NCI-H2081 (cell line): ENCODE measurements around the gene AFAP1L1.
"Not testable (repeated sequence)": the region's sequence is repeated elsewhere in the genome, so short reads cannot be mapped to it uniquely, and the experiment has no call there.

Experiments used
- DNase-seq, 2 experiments: peaks; one replicate each; lab custom pipeline; 2025; lab: John Stamatoyannopoulos, UW

AFAP1L1 gene

DNA sequence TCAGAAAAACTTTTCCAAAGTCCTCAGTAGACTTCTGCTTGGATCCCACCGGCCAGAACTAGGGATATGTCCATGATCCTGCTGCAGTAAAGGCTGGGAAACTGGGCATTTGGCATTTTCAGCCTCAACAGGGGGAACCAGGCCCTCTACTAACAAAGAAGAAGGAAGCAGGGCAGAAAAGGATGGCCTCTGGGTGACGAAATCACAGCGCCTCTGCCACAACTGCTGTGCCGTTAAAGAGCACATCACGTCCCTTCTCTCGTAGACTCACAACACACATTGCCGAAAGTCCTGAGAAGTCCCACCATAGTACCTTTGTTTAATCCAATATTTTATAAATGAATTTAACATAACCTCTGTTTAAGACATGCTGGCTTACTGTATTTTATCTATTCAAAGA, 10.4 kb upstream of the AFAP1L1 start:
- no peak for DNase-seq

DNA sequence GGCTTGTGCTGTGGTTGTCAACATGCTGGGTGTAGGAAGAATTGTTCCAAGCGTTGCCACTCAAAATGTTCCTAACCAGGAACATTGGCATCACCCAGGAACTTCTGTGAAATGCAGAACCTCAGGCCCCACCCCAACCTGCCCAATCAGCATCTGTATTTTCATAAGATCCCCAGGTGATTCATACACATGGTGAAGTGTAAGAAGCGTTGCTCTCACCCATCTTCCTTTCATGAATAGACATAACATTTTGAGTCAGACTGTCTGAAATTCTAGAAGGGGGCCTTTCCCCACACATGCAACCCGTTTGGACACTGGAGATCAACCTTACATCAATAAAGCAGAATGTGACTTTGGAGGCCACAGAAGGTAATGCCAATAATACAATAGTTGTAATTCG, 9.3 kb upstream of the AFAP1L1 start:
- DNase-seq, result no peak

GRCh38 chr5:149264439-149265067, 7.1 kb upstream of the AFAP1L1 start:
- DNase-seq, result peak; percentile 25 to 53

DNA sequence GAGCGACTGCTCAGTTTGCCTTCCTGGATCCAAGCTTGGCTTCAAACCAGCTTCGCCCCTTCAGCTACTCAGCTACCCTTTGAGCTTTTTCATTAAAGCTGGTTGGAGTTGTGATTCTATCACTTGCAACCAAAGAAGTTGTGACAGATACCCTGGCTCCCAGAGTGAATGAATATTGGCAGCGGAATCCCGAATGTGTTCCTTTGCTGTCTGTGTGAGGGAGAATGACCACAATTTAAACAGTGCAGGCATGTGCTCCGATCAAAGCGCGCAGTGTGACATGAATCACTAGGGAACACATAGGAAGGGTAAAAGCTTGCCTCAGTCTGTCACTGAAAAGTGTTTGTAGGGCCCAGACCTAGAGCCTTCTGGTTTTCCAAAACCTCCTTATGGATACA, 6.6 kb upstream of the AFAP1L1 start:
- no peak for DNase-seq

- DNase-seq, result no peak
Observed at GRCh38 chr5:149265597-149265996, 6.1 kb upstream of the AFAP1L1 start.

DNA sequence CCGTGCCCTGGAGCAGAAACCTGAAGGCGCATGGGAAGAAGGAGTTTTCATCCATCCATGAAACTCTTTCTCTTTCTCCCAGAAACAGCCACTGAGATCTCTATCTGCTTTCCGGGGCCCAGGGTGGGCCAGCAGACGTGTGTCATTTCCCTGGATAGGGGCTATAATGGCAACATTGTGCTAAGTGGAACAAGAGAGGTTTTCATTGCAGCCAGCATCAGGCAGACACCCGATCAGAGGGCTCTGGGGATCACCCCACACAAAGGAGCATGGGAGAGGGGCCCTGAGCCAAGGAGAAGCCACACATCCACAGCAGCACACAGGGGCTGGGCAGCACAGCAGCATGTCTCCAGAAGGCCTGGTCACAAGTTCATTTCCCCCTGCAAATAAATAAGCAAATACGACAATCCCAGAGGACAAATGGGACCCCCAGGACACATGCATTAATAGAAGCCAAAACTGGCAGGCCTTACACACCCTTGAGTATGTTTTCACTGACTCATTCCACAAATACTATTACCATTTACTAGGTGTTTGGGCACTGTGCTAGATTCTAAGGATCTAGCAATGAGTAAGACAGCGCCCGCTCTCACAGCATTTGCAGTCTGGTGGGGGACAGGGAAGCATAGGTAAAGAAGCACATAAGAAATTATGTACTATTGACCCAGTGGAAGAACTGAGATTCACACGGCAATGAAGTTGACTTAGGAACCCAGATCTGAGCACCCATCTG, 4.3 kb upstream of the AFAP1L1 start:
- no peak for DNase-seq

DNA sequence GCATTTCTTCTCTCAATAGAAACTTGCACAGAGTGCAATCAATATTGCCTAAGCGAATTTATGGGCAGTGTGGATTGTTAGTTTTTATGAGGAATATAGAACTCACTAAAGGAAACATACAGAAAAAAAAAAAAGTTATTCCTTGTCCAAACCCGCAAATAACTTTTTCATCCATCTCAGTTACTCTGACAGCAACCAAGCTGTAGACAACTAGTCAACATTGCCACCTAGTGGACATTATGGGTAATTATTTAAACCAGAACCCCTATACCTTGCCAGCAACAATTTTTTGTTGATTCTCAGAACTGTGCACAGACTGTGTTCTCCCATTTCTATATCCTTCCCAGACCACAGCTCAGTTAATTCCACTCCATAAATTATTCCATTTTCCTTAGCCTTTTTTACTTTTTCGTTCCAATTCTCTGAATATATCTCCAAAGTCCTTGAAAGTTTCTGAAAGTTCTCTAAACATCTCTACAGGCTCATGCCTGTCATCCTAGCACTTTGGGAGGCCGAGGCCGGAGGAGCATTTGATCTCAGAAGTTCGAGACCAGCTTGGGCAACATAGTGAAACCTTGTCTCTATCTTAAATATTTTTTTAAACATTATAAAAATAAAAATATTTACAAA, 2.6 kb upstream of the AFAP1L1 start:
- peak; percentile 9 to 37 for DNase-seq

GRCh38 chr5:149271195-149271715, 404 bp upstream of the AFAP1L1 start:
- DNase-seq, result no peak

GRCh38 chr5:149272781-149273180, 1.1 kb downstream of the AFAP1L1 start:
- DNase-seq, result not testable (repeated sequence)

DNA sequence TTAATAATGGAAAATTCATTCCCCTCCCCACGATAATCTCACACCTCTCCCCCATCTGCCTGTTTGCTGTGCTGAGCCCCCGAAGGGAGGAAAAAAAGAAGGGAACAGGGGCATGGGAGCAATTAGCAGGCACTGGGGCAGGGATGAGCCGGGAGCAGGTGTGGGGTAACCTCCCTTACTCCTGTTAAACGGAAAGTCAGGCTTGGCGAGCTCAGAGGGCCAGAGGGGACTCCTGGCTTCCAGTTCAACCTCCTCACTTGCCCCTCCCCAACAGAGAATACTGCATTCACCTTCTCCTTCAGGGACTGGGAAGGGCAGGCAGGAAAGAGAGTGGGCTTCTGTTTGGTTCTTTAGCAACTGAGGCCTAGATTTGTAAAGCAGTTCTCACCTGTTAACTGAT, 1.6 kb downstream of the AFAP1L1 start:
- DNase-seq, result no peak

GRCh38 chr5:149273950-149274349, 2.3 kb downstream of the AFAP1L1 start:
- DNase-seq, result no peak

- no peak for DNase-seq
Observed at GRCh38 chr5:149274939-149275338, 3.3 kb downstream of the AFAP1L1 start.

- no peak for DNase-seq
Observed at GRCh38 chr5:149277801-149278200, 6.1 kb downstream of the AFAP1L1 start.

- no peak for DNase-seq
Observed at GRCh38 chr5:149278451-149279210, 7.0 kb downstream of the AFAP1L1 start.

GRCh38 chr5:149279661-149280060, 8.0 kb downstream of the AFAP1L1 start:
- no peak for DNase-seq

DNA sequence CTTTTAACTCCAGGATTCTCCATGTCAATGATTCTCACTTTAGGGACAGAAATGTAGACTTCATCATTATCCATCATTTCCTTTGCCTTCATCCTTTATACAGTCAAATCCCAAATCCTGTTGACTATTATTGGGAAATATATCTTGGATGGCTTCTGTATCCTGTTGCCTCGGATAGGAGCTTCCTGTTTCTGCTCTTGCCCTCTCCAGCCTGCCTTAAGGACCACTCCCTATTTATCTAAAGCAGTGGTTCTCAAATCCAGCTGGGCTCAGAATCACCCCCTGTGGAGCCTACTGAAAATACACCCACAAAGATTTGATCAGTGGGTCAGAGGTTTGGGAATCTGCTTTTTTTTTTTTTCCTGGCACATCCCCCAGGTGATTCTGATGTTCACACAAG, 8.5 kb downstream of the AFAP1L1 start:
- DNase-seq, result no peak

DNA sequence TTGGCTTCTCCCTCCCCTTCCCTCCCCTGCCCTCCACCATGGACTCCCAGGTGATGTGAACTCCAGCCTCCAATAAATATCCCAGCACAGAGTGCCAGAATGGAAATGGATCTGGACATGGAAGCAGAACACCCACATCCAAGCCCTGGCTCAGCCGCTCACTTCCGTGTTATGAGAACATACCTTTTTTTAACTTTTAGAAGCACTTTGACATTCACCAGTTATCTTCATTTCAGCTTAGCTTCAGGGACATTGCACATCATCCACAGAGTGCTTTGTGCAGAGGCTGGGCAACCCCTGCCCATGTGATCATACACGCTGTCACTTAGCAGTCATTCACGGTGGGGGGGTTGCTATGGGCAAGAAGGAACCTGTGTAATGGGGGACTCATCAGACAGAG, 9.1 kb downstream of the AFAP1L1 start:
- no peak for DNase-seq

- DNase-seq, result no peak
Observed at GRCh38 chr5:149282027-149282965, 10.6 kb downstream of the AFAP1L1 start.

GRCh38 chr5:149282966-149283332, 11.3 kb downstream of the AFAP1L1 start:
- DNase-seq, result no peak

GRCh38 chr5:149283626-149284480, 12.2 kb downstream of the AFAP1L1 start:
- DNase-seq, result peak; percentile 4 to 49
